Activated T-helper 1 cell treated with anti-CD3 and anti-CD28 coated beads, Interleukin-12 subunit alpha, Interleukin-12 subunit beta, Interleukin-2, Interleukin-4 antibody, amounts not matched to agents 30 ng/mL and 10 ng/mL and 1 ng/mL, durations not matched to agents 14 hours and 24 hours and 36 hours (primary cell): ENCODE data around the gene CCDC81. TPM values are rescaled to one million over a fixed set of nuclear protein-coding genes. Genes with fewer than 3 reads are reported as not detected.
"Not testable (repeated sequence)": the region's sequence is repeated elsewhere in the genome, so short reads cannot be mapped to it uniquely, and the experiment has no call there.

Experiments used
- DNase-seq: peaks from one replicate; pipeline ENCODE4 v3.0.0; 2021; ENCODE audit warnings: low spot score
- H3K27ac Mint-ChIP-seq: one replicate; pipeline ENCODE4 v1.8.0; 2021; ENCODE audit warnings: mild to moderate bottlenecking, mixed read lengths
- H3K27me3 Mint-ChIP-seq: one replicate; pipeline ENCODE4 v1.8.0; 2022; ENCODE audit warnings: mild to moderate bottlenecking, moderate library complexity, mixed read lengths; ENCODE audit not compliant: insufficient read depth
- H3K36me3 Mint-ChIP-seq: one replicate; pipeline ENCODE4 v1.8.0; 2021; ENCODE audit warnings: low read depth, mixed read lengths
- H3K4me1 Mint-ChIP-seq: one replicate; pipeline ENCODE4 v1.8.0; 2021; ENCODE audit warnings: low read depth, mixed read lengths
- H3K4me3 Mint-ChIP-seq: one replicate; pipeline ENCODE4 v1.8.0; 2021; ENCODE audit warnings: mild to moderate bottlenecking, moderate library complexity, mixed read lengths
- H3K9me3 Mint-ChIP-seq: one replicate; pipeline ENCODE4 v1.8.0; 2021; ENCODE audit warnings: mixed read lengths
- intact Hi-C: fragments of 100-400 bp; cut with micrococcal nuclease; formaldehyde crosslinking; loops from one replicate; pipeline ENCODE4 v1.15.1; 2024
- total RNA-seq: library from RNA; stranded (reverse); gene quantifications from 2 replicates; pipeline ENCODE4 v1.2.3, GENCODE V29; 2022

CCDC81 gene
- total RNA-seq, 1 donor from 2014 or later = 1.3 TPM

DNA sequence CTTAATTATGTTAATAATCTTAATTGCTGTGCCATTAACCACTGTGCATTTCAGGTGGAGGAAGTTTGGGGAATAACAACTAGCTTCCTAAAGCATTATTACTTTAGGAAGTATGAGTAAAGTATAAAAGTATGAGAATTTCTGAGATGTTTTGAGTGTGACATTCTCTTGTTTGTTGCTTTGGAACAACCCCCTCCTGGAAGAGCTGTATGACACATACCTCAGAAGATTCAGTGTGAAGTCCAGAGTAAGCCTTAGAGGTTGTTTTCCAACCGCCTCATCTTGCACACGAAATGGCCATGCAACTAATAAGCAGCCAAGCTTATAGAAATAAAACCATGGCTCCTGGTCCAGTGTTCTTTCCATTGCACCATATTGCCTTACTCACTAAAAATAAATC is 21.7 kb downstream of the CCDC81 start:
- no peaks in the 10 kb centered on the region for H3K9me3 Mint-ChIP-seq

DNA sequence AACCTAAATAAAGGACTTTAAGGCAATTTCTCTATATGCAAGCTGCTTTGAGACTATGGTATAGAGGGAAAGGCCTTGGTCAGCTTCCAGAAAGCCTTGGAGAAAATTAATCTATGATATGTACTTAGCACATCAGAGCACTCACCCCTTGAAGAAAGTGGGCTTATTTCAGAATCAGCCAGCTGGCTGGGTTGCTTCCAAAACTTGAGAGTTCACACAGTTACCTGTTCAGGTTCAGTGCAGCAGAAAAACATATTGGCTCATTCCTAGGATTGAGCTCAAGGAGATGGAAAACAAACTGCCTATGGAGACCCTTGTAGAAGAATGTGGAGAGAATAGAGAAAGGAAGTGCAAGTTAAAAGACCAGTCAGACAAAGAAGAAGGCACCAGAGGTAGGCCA is 22.7 kb downstream of the CCDC81 start:
- Mint-ChIP-seq H3K27me3 (no peaks in the 10 kb centered on the region), H3K36me3 (no peaks in the 10 kb centered on the region), H3K4me3 (no peak overlapping the region), H3K27ac (no peak overlapping the region), H3K9me3 (no peaks in the 10 kb centered on the region), H3K4me1 (no peaks in the 10 kb centered on the region)
- DNase-seq = no peak
- intact Hi-C loops = no loop called here

More for the DNA sequence above, 21.7 kb downstream of the CCDC81 start:
- H3K36me3 Mint-ChIP-seq = no peaks in the 10 kb centered on the region
- intact Hi-C loops = no loop called here
- no peak overlapping the region for H3K4me3 Mint-ChIP-seq
- H3K4me1 Mint-ChIP-seq = no peaks in the 10 kb centered on the region
- DNase-seq = no peak
- no peak overlapping the region for H3K27ac Mint-ChIP-seq
- no peaks in the 10 kb centered on the region for H3K27me3 Mint-ChIP-seq

DNA sequence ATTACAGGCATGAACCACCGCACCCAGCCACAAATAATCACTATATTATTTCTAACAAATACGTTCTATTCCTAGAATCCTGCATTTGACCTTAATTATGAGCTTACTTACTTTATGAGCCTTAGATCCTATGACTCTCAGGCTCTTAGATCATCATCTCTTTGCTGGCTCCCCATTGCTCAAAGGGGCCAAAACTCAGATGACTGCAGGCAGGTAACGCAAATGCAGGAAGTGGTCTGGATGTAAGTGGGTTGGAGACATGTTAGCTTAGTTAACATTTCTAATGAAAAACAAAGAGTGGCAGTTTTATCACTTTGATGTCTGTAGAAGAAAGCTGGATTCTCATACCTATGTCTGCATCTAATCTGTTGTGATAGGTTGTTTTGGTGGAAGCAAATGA is 23.4 kb downstream of the CCDC81 start:
- no peak overlapping the region for H3K27ac Mint-ChIP-seq
- no peaks in the 10 kb centered on the region for H3K27me3 Mint-ChIP-seq
- DNase-seq = no peak
- no peaks in the 10 kb centered on the region for H3K9me3 Mint-ChIP-seq
- no peak overlapping the region for H3K4me3 Mint-ChIP-seq
- intact Hi-C loops = no loop called here
- no peaks in the 10 kb centered on the region for H3K4me1 Mint-ChIP-seq
- no peaks in the 10 kb centered on the region for H3K36me3 Mint-ChIP-seq

DNA sequence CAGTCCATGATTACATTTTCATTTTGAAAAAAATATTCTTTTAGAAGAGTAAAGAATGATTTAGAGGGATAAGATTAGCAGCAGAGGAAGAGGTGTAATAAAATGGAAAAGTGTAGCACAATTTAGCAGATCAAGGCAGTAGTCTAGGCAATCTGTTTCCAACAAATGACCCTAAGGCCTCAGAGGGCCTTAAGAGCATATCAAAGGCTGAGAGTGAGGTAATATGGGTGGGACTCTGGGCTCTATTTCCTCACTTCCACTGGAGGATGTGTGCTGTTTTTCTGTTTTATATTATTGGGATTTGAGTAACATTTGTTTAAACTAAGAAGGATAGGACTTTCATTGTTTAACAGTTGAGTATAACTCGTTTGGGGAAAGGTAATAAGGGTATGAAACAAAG is 28.8 kb downstream of the CCDC81 start:
- no peaks in the 10 kb centered on the region for H3K36me3 Mint-ChIP-seq
- H3K9me3 Mint-ChIP-seq = no peaks in the 10 kb centered on the region
- intact Hi-C loops = no loop called here
- H3K4me1 Mint-ChIP-seq = no peaks in the 10 kb centered on the region
- DNase-seq = no peak
- no peak overlapping the region for H3K4me3 Mint-ChIP-seq
- no peak overlapping the region for H3K27ac Mint-ChIP-seq
- H3K27me3 Mint-ChIP-seq = no peaks in the 10 kb centered on the region

DNA sequence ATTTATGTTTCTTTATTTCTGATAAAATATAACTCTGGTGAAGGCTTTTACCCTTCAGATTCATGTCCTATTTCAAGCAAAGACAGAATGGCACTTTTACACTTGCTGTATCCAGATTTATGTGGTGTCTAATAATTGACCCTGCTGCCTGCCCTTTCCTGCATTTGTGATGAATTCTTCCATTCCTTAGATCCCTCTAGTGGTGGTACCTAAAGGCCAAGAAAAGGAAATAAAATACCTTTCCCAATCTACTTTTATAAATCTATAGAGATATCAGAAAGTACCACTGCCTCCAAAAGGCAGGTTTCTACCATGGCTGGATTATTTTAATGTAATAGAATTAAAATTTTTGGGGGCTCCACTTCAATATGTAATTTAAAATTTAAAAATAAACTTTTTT is 34.2 kb downstream of the CCDC81 start:
- intact Hi-C loops = no loop called here
- H3K4me3 Mint-ChIP-seq = no peak overlapping the region
- H3K4me1 Mint-ChIP-seq = no peaks in the 10 kb centered on the region

DNA sequence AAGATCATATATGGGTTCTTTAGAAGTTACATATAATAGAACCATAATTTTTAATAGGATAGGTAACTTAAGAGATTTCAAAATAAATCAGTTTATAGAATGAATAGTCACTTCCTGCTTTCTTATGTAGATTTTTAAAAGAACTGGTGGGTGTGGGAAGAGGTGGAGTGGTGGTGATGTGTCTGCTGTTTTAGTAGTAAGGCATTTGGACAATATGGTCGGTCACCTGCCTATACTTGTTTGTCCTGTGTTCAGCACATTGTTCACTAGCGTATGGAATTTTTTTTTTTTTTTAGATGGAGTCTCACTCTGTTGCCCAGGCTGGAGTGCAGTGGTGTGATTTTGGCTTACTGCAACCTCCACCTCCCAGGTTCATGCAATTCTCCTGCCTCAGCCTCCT is 39.3 kb downstream of the CCDC81 start:
- no peak overlapping the region for H3K27ac Mint-ChIP-seq
- intact Hi-C loops = no loop called here

More for the DNA sequence above, 34.2 kb downstream of the CCDC81 start:
- no peaks in the 10 kb centered on the region for H3K36me3 Mint-ChIP-seq
- no peaks in the 10 kb centered on the region for H3K27me3 Mint-ChIP-seq
- H3K9me3 Mint-ChIP-seq = no peaks in the 10 kb centered on the region
- DNase-seq = no peak
- no peak overlapping the region for H3K27ac Mint-ChIP-seq

DNA sequence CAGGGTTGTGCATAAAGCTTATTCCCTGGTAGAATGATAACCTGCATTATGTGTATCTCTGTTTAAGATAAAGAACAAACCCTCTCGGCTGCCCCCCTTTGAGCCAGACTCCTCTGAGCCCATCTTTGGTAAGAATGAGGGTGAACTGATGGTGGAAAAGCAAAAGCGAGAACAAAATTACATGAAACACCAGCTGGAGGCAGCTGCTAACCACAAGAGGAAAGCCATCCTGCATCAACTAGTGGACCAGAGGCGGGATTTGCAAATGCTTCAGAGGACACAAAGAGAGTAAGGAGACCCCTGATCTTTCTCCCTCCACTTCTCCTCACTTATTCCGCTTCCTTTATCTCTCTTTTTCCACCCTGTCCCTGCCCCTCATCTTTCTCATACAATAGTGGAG is 40.3 kb downstream of the CCDC81 start:
- no peaks in the 10 kb centered on the region for H3K27me3 Mint-ChIP-seq
- no peak overlapping the region for H3K27ac Mint-ChIP-seq
- H3K36me3 Mint-ChIP-seq = no peaks in the 10 kb centered on the region
- H3K4me1 Mint-ChIP-seq = peaks cover 19% of the 10 kb centered on the region
- H3K4me3 Mint-ChIP-seq = no peak overlapping the region
- no peaks in the 10 kb centered on the region for H3K9me3 Mint-ChIP-seq
- intact Hi-C loops = loop anchor here (5.0 kb wide), 1 partner anchor 123 kb away; no protein-coding TSS in a partner anchor
- DNase-seq = no peak

More for the DNA sequence above, 39.3 kb downstream of the CCDC81 start:
- Mint-ChIP-seq H3K27me3 (no peaks in the 10 kb centered on the region), H3K4me1 (peaks cover 13% of the 10 kb centered on the region), H3K36me3 (no peaks in the 10 kb centered on the region), H3K9me3 (no peaks in the 10 kb centered on the region), H3K4me3 (no peak overlapping the region)
- DNase-seq = no peak

DNA sequence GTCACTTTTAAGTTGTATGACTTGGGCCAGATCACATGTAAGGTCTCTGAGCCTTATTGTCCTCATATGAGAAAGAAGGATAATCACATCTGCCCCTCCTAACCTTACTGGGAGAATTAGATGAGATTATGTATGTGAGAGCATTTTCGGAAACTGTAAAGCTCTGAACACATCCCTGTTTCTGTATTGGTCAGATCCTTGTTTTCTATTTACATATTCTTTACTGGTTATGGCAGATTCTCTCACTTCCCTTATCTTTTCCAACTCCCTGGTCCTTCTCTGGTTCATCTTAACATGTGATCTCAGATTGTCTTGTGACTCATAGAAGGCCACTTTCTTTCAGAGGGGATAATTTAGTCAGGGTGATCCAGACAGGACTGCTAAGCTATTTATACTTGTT is 41.8 kb downstream of the CCDC81 start:
- intact Hi-C loops = loop anchor here (5.0 kb wide), 1 partner anchor 124 kb away; no protein-coding TSS in a partner anchor
- no peaks in the 10 kb centered on the region for H3K9me3 Mint-ChIP-seq
- no peak overlapping the region for H3K27ac Mint-ChIP-seq
- H3K27me3 Mint-ChIP-seq = no peaks in the 10 kb centered on the region
- H3K36me3 Mint-ChIP-seq = no peaks in the 10 kb centered on the region
- H3K4me3 Mint-ChIP-seq = no peak overlapping the region
- H3K4me1 Mint-ChIP-seq = peaks cover 19% of the 10 kb centered on the region
- DNase-seq = no peak

DNA sequence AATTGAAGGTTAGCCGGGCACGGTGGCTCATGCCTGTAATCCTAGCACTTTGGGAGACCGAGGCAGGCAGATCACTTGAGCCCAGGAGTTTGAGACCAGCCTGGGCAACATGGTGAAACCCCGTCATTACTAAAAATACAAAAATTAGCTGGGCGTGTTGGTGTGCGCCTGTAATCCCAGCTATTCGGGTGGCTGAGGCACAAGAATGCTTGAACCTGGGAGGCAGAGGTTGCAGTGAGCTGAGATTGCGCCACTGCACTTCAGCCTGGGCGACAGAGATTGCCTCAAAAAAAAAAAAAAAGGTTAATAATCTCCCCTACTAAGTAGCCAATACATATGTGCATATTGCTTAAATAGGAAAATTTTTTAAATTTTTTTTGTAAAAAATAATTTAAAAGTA is 42.3 kb downstream of the CCDC81 start:
- not testable (repeated sequence) for H3K36me3 Mint-ChIP-seq, H3K9me3 Mint-ChIP-seq, H3K27me3 Mint-ChIP-seq, DNase-seq, H3K27ac Mint-ChIP-seq, H3K4me3 Mint-ChIP-seq
- intact Hi-C loops = loop anchor here (5.0 kb wide), 1 partner anchor 125 kb away; no protein-coding TSS in a partner anchor
- H3K4me1 Mint-ChIP-seq = peaks cover 19% of the 10 kb centered on the region

DNA sequence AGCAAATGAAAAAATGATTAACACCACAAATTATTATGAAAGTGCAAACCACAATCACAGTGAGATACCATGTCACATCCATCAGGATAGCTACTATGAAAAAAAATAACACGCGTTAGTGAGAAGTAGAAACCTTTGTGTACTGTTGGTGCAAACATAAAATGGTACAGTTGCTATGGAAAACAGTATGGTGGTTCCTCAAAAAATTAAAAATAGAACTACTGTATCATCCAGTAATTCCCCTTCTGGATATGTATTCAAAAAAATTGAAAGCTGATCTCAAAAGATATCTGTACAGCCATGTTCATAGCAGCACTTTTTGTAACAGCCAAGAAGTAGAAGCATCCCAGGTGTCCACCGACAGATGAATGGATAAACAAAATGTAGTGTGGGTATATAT is 43.4 kb downstream of the CCDC81 start:
- intact Hi-C loops = loop anchor here (2.0 to 5.0 kb wide), 3 partner anchors 126 to 563 kb away; partner anchors contain the start of gene CCDC83

DNA sequence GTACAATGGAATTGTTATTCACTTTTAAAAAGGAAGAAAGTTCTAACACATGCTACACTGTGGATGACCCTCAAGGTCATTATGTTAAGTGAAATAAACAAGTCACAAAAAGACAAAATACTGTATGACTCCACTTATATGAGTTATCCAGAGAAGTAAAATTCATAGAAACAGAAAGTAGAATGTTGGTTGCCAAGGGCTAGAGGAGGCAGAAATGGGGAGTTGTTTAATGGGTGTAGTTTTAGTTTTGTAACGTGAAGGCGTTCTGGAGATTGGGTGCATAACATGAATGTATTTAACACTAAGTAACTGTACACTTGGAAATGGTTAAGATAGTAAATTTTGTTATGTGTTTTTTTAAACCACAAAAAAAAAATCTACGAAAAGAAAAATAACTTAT is 43.8 kb downstream of the CCDC81 start:
- no peaks in the 10 kb centered on the region for H3K27me3 Mint-ChIP-seq
- peaks cover 19% of the 10 kb centered on the region for H3K4me1 Mint-ChIP-seq
- no peaks in the 10 kb centered on the region for H3K9me3 Mint-ChIP-seq
- no peak overlapping the region for H3K4me3 Mint-ChIP-seq
- DNase-seq = no peak
- no peaks in the 10 kb centered on the region for H3K36me3 Mint-ChIP-seq
- intact Hi-C loops = loop anchor here (2.0 to 5.0 kb wide), 3 partner anchors 126 to 564 kb away; partner anchors contain the start of gene CCDC83
- no peak overlapping the region for H3K27ac Mint-ChIP-seq

More for the DNA sequence above, 43.4 kb downstream of the CCDC81 start:
- Mint-ChIP-seq H3K36me3 (no peaks in the 10 kb centered on the region), H3K27ac (no peak overlapping the region), H3K27me3 (no peaks in the 10 kb centered on the region), H3K9me3 (no peaks in the 10 kb centered on the region), H3K4me3 (no peak overlapping the region), H3K4me1 (peaks cover 19% of the 10 kb centered on the region)
- DNase-seq = no peak

DNA sequence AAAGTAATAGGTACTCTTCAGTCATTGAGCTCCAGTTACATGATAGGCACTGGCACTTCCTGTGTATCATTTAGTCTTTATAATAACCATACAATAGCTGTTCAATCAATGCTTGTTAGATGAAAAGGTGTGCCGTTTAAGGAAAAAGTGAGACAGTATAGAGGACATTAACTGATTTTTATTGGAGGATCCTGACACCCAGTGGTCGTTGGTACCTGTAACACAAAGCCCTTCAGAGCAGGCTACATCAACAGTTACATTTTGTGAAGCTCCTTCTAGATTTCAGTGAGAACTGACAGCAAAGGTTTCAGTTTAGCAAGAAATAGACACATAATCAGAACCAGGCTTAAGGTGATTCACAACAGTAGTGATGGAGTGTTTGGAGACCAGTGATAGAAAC is 44.2 kb downstream of the CCDC81 start:
- peak overlapping the region; percentile 14 for H3K27ac Mint-ChIP-seq
- no peaks in the 10 kb centered on the region for H3K27me3 Mint-ChIP-seq
- no peaks in the 10 kb centered on the region for H3K36me3 Mint-ChIP-seq
- no peaks in the 10 kb centered on the region for H3K9me3 Mint-ChIP-seq
- H3K4me3 Mint-ChIP-seq = no peak overlapping the region
- intact Hi-C loops = loop anchor here (2.0 to 5.0 kb wide), 3 partner anchors 127 to 564 kb away; partner anchors contain the start of gene CCDC83
- no peak for DNase-seq
- H3K4me1 Mint-ChIP-seq = peaks cover 19% of the 10 kb centered on the region

DNA sequence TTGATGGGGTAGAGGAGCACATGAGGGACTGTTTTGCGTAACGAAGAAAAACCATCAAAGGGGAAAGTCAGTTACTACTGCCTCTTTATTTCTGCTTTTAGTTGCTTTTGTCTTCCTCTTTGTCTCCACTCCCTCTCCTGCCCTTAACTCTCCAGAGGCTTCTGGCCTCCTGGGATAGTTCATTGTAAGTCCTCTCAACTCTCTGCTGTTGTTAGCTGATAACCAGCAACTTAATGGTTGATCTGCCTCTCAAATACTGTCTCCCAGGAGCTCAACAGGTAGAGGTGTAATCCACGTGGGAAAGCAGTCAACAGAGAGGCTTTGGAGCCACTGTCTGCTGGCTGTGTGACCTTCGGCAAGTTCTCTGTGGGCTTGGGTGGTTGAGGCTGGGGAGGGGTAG is 47.3 kb downstream of the CCDC81 start:
- Mint-ChIP-seq H3K4me1 (peaks cover 14% of the 10 kb centered on the region), H3K9me3 (no peaks in the 10 kb centered on the region), H3K36me3 (peaks cover 1% of the 10 kb centered on the region), H3K4me3 (no peak overlapping the region), H3K27me3 (no peaks in the 10 kb centered on the region), H3K27ac (no peak overlapping the region)
- DNase-seq = no peak
- intact Hi-C loops = no loop called here

DNA sequence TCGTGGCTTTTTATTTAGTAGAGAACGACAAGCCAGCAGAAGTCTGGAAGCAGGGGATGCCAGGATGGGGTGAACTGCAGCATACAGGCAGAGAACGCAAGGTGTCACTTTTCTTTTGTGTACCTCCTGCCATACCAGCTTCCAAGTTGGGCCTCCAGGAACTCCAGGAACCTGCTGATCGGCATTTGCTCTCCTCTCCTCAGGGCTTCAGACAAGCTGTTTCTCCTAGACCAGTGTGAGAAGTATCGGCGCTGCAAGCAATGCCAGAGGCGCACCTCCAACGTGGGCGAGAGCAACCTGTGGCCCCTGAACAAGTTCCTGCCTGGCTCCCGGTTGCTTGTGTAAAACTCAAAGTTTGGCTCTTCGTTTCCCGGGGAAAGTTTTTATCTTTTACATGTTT is 47.7 kb downstream of the CCDC81 start:
- peaks cover 1% of the 10 kb centered on the region for H3K36me3 Mint-ChIP-seq
- H3K4me1 Mint-ChIP-seq = peaks cover 14% of the 10 kb centered on the region
- no peak for DNase-seq
- intact Hi-C loops = no loop called here
- no peaks in the 10 kb centered on the region for H3K27me3 Mint-ChIP-seq
- H3K27ac Mint-ChIP-seq = no peak overlapping the region
- no peak overlapping the region for H3K4me3 Mint-ChIP-seq
- no peaks in the 10 kb centered on the region for H3K9me3 Mint-ChIP-seq
